ENCODE data around the gene FMNL2. TPM values are rescaled to one million over a fixed set of nuclear protein-coding genes. Genes with fewer than 3 reads are reported as not detected.

The FMNL2 gene
- total RNA-seq, 1 experiment from 2014 or later = 43.1 TPM

DNA sequence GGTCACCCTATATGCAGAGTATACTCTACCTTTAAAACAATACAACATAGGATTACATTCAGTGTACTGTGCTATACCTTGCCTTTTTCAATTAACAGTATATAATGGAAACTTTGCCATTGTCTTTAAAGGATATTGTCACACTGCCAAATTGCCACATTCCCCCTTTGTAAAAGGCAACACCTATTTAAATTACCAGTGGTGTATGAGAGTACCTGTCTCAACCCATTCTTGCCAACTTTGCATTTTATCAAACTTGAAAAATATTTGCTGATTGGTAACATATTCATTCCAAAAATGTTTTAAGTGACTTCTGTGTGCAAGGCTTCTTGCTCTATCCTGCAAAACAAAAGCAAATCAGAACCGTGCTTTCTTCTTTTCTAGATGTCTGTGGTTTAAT lies 92.9 kb downstream of the FMNL2 start:
- ChIA-PET POLR2A (ENCODE audit: low non-redundant PET) (no interaction called here), CTCF (no interaction called here)
- no peak overlapping the region for H3K4me3 ChIP-seq (ENCODE audit: low read depth, low read length, poor library complexity, severe bottlenecking)
- H3K4me1 ChIP-seq (ENCODE audit: insufficient read depth, low read length, poor library complexity, severe bottlenecking) = peaks cover 77% of the 10 kb centered on the region
- TF ChIP-seq EZH2 (IDR thresholded peaks at IDR 0.05; ENCODE audit: borderline replicate concordance, low read depth, low read length, poor library complexity, severe bottlenecking) = no peak
- TF ChIP-seq, protein P1, sequence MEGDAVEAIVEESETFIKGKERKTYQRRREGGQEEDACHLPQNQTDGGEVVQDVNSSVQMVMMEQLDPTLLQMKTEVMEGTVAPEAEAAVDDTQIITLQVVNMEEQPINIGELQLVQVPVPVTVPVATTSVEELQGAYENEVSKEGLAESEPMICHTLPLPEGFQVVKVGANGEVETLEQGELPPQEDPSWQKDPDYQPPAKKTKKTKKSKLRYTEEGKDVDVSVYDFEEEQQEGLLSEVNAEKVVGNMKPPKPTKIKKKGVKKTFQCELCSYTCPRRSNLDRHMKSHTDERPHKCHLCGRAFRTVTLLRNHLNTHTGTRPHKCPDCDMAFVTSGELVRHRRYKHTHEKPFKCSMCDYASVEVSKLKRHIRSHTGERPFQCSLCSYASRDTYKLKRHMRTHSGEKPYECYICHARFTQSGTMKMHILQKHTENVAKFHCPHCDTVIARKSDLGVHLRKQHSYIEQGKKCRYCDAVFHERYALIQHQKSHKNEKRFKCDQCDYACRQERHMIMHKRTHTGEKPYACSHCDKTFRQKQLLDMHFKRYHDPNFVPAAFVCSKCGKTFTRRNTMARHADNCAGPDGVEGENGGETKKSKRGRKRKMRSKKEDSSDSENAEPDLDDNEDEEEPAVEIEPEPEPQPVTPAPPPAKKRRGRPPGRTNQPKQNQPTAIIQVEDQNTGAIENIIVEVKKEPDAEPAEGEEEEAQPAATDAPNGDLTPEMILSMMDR (conservative IDR thresholded peaks at IDR 0.05; ENCODE audit: low read depth, low read length) = no peak
- DNase-seq (ENCODE audit: low spot score) = no peak
- no peaks in the 10 kb centered on the region for H3K9me3 ChIP-seq (ENCODE audit: low read depth, low read length, poor library complexity, severe bottlenecking)
- intact Hi-C loops (cut with micrococcal nuclease; ENCODE audit: unreplicated experiment) = no loop called here
- BruUV-seq (replicated peaks) = no TSS peak
- H3K36me3 ChIP-seq (ENCODE audit: insufficient read depth, low read length, poor library complexity, severe bottlenecking) = no peaks in the 10 kb centered on the region
- no peaks in the 10 kb centered on the region for H3K27me3 ChIP-seq (replicated peaks; ENCODE audit: insufficient read depth, low read depth, low read length, poor library complexity)
- H3K27ac ChIP-seq (ENCODE audit: low read depth, low read length, poor library complexity, severe bottlenecking) = peak overlapping the region; percentile 20

DNA sequence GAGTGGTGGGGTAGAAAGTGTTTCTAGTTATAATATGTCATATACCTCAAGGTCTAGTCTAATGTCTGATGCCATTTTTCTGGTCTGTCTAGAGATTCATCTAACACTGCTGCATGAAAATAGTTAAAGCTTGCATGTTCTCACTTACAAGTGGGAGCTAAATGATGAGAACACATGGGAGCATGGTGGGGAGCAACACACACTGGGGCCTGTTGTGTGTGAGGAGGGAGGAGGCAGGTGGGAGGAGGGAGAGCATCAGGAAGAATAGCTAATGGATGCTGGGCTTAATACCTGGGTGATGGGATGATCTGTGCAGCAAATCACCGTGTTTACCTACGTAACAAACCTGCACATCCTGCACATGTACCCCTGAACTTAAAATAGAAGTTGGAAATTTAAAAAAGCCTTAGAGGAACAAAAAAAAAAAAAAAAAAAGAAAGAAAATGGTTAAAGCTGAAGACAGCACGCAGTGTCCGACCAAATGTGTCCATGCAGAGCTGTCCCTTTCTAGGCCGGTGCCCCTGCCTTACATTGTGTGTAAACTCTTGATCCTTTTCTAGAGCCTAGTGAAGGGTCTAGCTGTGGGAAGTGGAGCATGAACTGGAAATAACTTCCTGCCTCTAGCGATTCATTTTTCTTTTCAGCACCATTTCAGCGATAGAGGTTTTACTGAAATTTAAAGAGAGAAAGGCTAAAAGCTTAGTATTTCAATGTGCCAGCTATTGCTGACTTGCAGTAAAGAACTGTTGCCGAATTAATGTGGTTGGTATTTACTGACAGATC lies 94.0 kb downstream of the FMNL2 start:
- ChIA-PET POLR2A (ENCODE audit: low non-redundant PET) (interaction anchor here (0.6 kb wide), 1 partner anchor 353 kb away, joined by 10 read pairs; no protein-coding TSS in a partner anchor), CTCF (no interaction called here)
- no TSS peak for BruUV-seq (replicated peaks)
- Histone ChIP-seq H3K4me3 (ENCODE audit: low read depth, low read length, poor library complexity, severe bottlenecking) (no peak overlapping the region), H3K9me3 (ENCODE audit: low read depth, low read length, poor library complexity, severe bottlenecking) (no peaks in the 10 kb centered on the region), H3K27ac (ENCODE audit: low read depth, low read length, poor library complexity, severe bottlenecking) (peak overlapping the region; percentile 47), H3K4me1 (ENCODE audit: insufficient read depth, low read length, poor library complexity, severe bottlenecking) (peaks cover 88% of the 10 kb centered on the region), H3K36me3 (ENCODE audit: insufficient read depth, low read length, poor library complexity, severe bottlenecking) (no peaks in the 10 kb centered on the region), H3K27me3 (replicated peaks; ENCODE audit: insufficient read depth, low read depth, low read length, poor library complexity) (no peaks in the 10 kb centered on the region)
- TF ChIP-seq, protein P1 (conservative IDR thresholded peaks at IDR 0.05; ENCODE audit: low read depth, low read length) = no peak
- TF ChIP-seq EZH2 (IDR thresholded peaks at IDR 0.05; ENCODE audit: borderline replicate concordance, low read depth, low read length, poor library complexity, severe bottlenecking) = no peak
- DNase-seq (ENCODE audit: low spot score) = no peak
- intact Hi-C loops (cut with micrococcal nuclease; ENCODE audit: unreplicated experiment) = no loop called here

DNA sequence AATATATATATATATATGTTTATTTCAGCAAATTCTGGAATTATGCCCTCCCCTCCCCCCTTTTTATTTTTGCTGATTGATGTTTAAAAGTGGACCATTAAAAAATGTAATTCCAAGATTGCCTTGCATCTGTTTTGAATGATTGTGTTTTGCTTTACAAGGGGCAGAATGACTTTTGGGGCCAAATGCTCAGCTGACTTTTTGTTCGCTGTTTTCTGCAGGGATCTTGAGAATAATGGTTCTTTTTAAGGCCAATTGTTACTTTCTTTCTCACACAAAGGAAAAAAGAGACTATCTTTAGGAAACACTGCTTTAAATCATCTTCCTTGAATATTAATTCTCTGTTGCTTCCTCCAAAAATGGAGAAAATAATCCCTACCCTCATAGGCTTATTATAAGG lies 95.9 kb downstream of the FMNL2 start:
- DNase-seq (ENCODE audit: low spot score) = no peak
- Histone ChIP-seq H3K36me3 (ENCODE audit: insufficient read depth, low read length, poor library complexity, severe bottlenecking) (no peaks in the 10 kb centered on the region), H3K4me1 (ENCODE audit: insufficient read depth, low read length, poor library complexity, severe bottlenecking) (peaks cover 93% of the 10 kb centered on the region), H3K27ac (ENCODE audit: low read depth, low read length, poor library complexity, severe bottlenecking) (peak overlapping the region; percentile 90), H3K9me3 (ENCODE audit: low read depth, low read length, poor library complexity, severe bottlenecking) (no peaks in the 10 kb centered on the region), H3K27me3 (replicated peaks; ENCODE audit: insufficient read depth, low read depth, low read length, poor library complexity) (no peaks in the 10 kb centered on the region), H3K4me3 (ENCODE audit: low read depth, low read length, poor library complexity, severe bottlenecking) (no peak overlapping the region)
- CTCF ChIA-PET = no interaction called here
- TF ChIP-seq EZH2 (IDR thresholded peaks at IDR 0.05; ENCODE audit: borderline replicate concordance, low read depth, low read length, poor library complexity, severe bottlenecking) = no peak
- TF ChIP-seq, protein P1 (conservative IDR thresholded peaks at IDR 0.05; ENCODE audit: low read depth, low read length) = no peak
- BruUV-seq (replicated peaks) = no TSS peak
- intact Hi-C loops (cut with micrococcal nuclease; ENCODE audit: unreplicated experiment) = no loop called here
- POLR2A ChIA-PET (ENCODE audit: low non-redundant PET) = no interaction called here

Data from A673 (cell line).